Stimulated activated CD8-positive, alpha-beta memory T cell treated with anti-CD3 and anti-CD28 coated beads, Interleukin-7, amount 100 ng/mL, for 4 hours (primary cell): ENCODE measurements around the gene GRPEL2.

Source experiments
- DNase-seq, 2 donors: peaks; one replicate each; pipeline ENCODE4 v3.0.0-alpha.2; 2020; ENCODE audit warnings: low read depth in 2 of 2

GRPEL2 gene

GRCh38 chr5:149357370-149358293, 12.3 kb downstream of the GRPEL2 start, which contains the start of gene PCYOX1L:
Gene PCYOX1L (plus strand): TSS chr5:149358046. CDS start chr5:149358069, 23 bp downstream.
- DNase-seq, result peak; percentile 92 to 96

- peak in 1 of 2 donors; percentile 22 for DNase-seq
These were observed 13.0 kb downstream of the GRPEL2 start for GRCh38 chr5:149358294-149358651.

GRCh38 chr5:149358868-149359495, 13.7 kb downstream of the GRPEL2 start:
- no peak for DNase-seq

- no peak for DNase-seq
These were observed 15.0 kb downstream of the GRPEL2 start for GRCh38 chr5:149360272-149360671.

- no peak for DNase-seq
These were observed 17.2 kb downstream of the GRPEL2 start for GRCh38 chr5:149362541-149362940.

- DNase-seq, result no peak
These were observed 18.1 kb downstream of the GRPEL2 start for GRCh38 chr5:149363358-149363757.

GRCh38 chr5:149363936-149364335, 18.6 kb downstream of the GRPEL2 start:
- no peak for DNase-seq

GRCh38 chr5:149364719-149365118, 19.4 kb downstream of the GRPEL2 start:
- DNase-seq, result no peak

- no peak for DNase-seq
These were observed 20.1 kb downstream of the GRPEL2 start for GRCh38 chr5:149365418-149365817.

GRCh38 chr5:149366169-149366729, 20.9 kb downstream of the GRPEL2 start:
- no peak for DNase-seq

- DNase-seq, result peak; percentile 8 to 30
These were observed 22.1 kb downstream of the GRPEL2 start for GRCh38 chr5:149367249-149367971.

- DNase-seq, result no peak
These were observed 22.8 kb downstream of the GRPEL2 start for GRCh38 chr5:149367972-149368645.

- DNase-seq, result no peak
These were observed 25.6 kb downstream of the GRPEL2 start for GRCh38 chr5:149370878-149371277.

GRCh38 chr5:149371296-149371962, 26.1 kb downstream of the GRPEL2 start:
- DNase-seq, result peak; percentile 42 to 51

- DNase-seq, result no peak
These were observed 26.9 kb downstream of the GRPEL2 start for GRCh38 chr5:149372076-149372795.

- no peak for DNase-seq
These were observed 27.6 kb downstream of the GRPEL2 start for GRCh38 chr5:149372932-149373331.

- no peak for DNase-seq
These were observed 29.0 kb downstream of the GRPEL2 start for GRCh38 chr5:149374303-149374702.

- no peak for DNase-seq
These were observed 29.5 kb downstream of the GRPEL2 start for GRCh38 chr5:149374801-149375200.

GRCh38 chr5:149375434-149375833, 30.1 kb downstream of the GRPEL2 start:
- DNase-seq, result no peak

GRCh38 chr5:149376104-149376503, 30.8 kb downstream of the GRPEL2 start:
- no peak for DNase-seq
